Measurements from ENCODE around the gene CCDC149.

CCDC149 gene

GRCh38 chr4:24895461-24895860 is 17.4 kb downstream of the CCDC149 start:
- Mint-ChIP-seq H3K4me1 (ENCODE audit: low read depth) (no peaks in the 10 kb centered on the region), H3K36me3 (no peaks in the 10 kb centered on the region)

GRCh38 chr4:24894846-24895245 is 18.0 kb downstream of the CCDC149 start:
- Mint-ChIP-seq H3K36me3 (no peaks in the 10 kb centered on the region), H3K4me1 (ENCODE audit: low read depth) (no peaks in the 10 kb centered on the region), H3K9me3 (ENCODE audit: low read depth) (no peaks in the 10 kb centered on the region), H3K4me3 (no peak overlapping the region), H3K27me3 (no peaks in the 10 kb centered on the region), H3K27ac (no peak overlapping the region)

More at GRCh38 chr4:24895461-24895860, 17.4 kb downstream of the CCDC149 start:
- H3K9me3 Mint-ChIP-seq (ENCODE audit: low read depth): no peaks in the 10 kb centered on the region
- H3K27ac Mint-ChIP-seq: no peak overlapping the region
- no peak overlapping the region for H3K4me3 Mint-ChIP-seq
- no peaks in the 10 kb centered on the region for H3K27me3 Mint-ChIP-seq

- Mint-ChIP-seq H3K36me3 (no peaks in the 10 kb centered on the region), H3K27ac (no peak overlapping the region), H3K4me3 (no peak overlapping the region), H3K27me3 (no peaks in the 10 kb centered on the region), H3K4me1 (ENCODE audit: low read depth) (no peaks in the 10 kb centered on the region), H3K9me3 (ENCODE audit: low read depth) (no peaks in the 10 kb centered on the region)
Measured at GRCh38 chr4:24894243-24894642, 18.6 kb downstream of the CCDC149 start.

GRCh38 chr4:24892778-24893177 is 20.1 kb downstream of the CCDC149 start:
- H3K27ac Mint-ChIP-seq: no peak overlapping the region

GRCh38 chr4:24892278-24892677 is 20.6 kb downstream of the CCDC149 start:
- no peak overlapping the region for H3K27ac Mint-ChIP-seq
- no peaks in the 10 kb centered on the region for H3K36me3 Mint-ChIP-seq
- no peak overlapping the region for H3K4me3 Mint-ChIP-seq
- H3K4me1 Mint-ChIP-seq (ENCODE audit: low read depth): no peaks in the 10 kb centered on the region
- H3K27me3 Mint-ChIP-seq: no peaks in the 10 kb centered on the region
- H3K9me3 Mint-ChIP-seq (ENCODE audit: low read depth): no peaks in the 10 kb centered on the region

More at GRCh38 chr4:24892778-24893177, 20.1 kb downstream of the CCDC149 start:
- Mint-ChIP-seq H3K4me3 (no peak overlapping the region), H3K4me1 (ENCODE audit: low read depth) (no peaks in the 10 kb centered on the region), H3K36me3 (no peaks in the 10 kb centered on the region), H3K27me3 (no peaks in the 10 kb centered on the region), H3K9me3 (ENCODE audit: low read depth) (no peaks in the 10 kb centered on the region)

- no peaks in the 10 kb centered on the region for H3K4me1 Mint-ChIP-seq (ENCODE audit: low read depth)
- H3K27ac Mint-ChIP-seq: no peak overlapping the region
- no peak overlapping the region for H3K4me3 Mint-ChIP-seq
- H3K9me3 Mint-ChIP-seq (ENCODE audit: low read depth): no peaks in the 10 kb centered on the region
- H3K36me3 Mint-ChIP-seq: no peaks in the 10 kb centered on the region
- no peaks in the 10 kb centered on the region for H3K27me3 Mint-ChIP-seq
Measured at GRCh38 chr4:24890561-24891126, 22.2 kb downstream of the CCDC149 start.

GRCh38 chr4:24889991-24890390 is 22.9 kb downstream of the CCDC149 start:
- Mint-ChIP-seq H3K27me3 (no peaks in the 10 kb centered on the region), H3K4me3 (no peak overlapping the region), H3K27ac (no peak overlapping the region), H3K4me1 (ENCODE audit: low read depth) (no peaks in the 10 kb centered on the region), H3K9me3 (ENCODE audit: low read depth) (no peaks in the 10 kb centered on the region), H3K36me3 (no peaks in the 10 kb centered on the region)

GRCh38 chr4:24888475-24889344 is 24.1 kb downstream of the CCDC149 start:
- Mint-ChIP-seq H3K27me3 (no peaks in the 10 kb centered on the region), H3K27ac (no peak overlapping the region), H3K36me3 (no peaks in the 10 kb centered on the region), H3K4me3 (no peak overlapping the region), H3K9me3 (ENCODE audit: low read depth) (no peaks in the 10 kb centered on the region), H3K4me1 (ENCODE audit: low read depth) (no peaks in the 10 kb centered on the region)

GRCh38 chr4:24887881-24888430 is 24.9 kb downstream of the CCDC149 start:
- no peak overlapping the region for H3K4me3 Mint-ChIP-seq
- no peak overlapping the region for H3K27ac Mint-ChIP-seq

GRCh38 chr4:24886596-24886995 is 26.2 kb downstream of the CCDC149 start:
- Mint-ChIP-seq H3K27me3 (no peaks in the 10 kb centered on the region), H3K27ac (no peak overlapping the region), H3K4me1 (ENCODE audit: low read depth) (no peaks in the 10 kb centered on the region), H3K4me3 (no peak overlapping the region), H3K9me3 (ENCODE audit: low read depth) (no peaks in the 10 kb centered on the region), H3K36me3 (no peaks in the 10 kb centered on the region)

More at GRCh38 chr4:24887881-24888430, 24.9 kb downstream of the CCDC149 start:
- no peaks in the 10 kb centered on the region for H3K4me1 Mint-ChIP-seq (ENCODE audit: low read depth)
- H3K9me3 Mint-ChIP-seq (ENCODE audit: low read depth): no peaks in the 10 kb centered on the region
- no peaks in the 10 kb centered on the region for H3K27me3 Mint-ChIP-seq
- no peaks in the 10 kb centered on the region for H3K36me3 Mint-ChIP-seq

- Mint-ChIP-seq H3K27me3 (no peaks in the 10 kb centered on the region), H3K9me3 (ENCODE audit: low read depth) (no peaks in the 10 kb centered on the region), H3K36me3 (no peaks in the 10 kb centered on the region), H3K4me1 (ENCODE audit: low read depth) (no peaks in the 10 kb centered on the region), H3K27ac (no peak overlapping the region), H3K4me3 (no peak overlapping the region)
Measured at GRCh38 chr4:24885342-24885741, 27.5 kb downstream of the CCDC149 start.

GRCh38 chr4:24884902-24885301 is 27.9 kb downstream of the CCDC149 start:
- Mint-ChIP-seq H3K4me3 (no peak overlapping the region), H3K36me3 (no peaks in the 10 kb centered on the region), H3K4me1 (ENCODE audit: low read depth) (no peaks in the 10 kb centered on the region), H3K27me3 (no peaks in the 10 kb centered on the region), H3K27ac (no peak overlapping the region), H3K9me3 (ENCODE audit: low read depth) (no peaks in the 10 kb centered on the region)

GRCh38 chr4:24881508-24882196 is 31.2 kb downstream of the CCDC149 start:
- Mint-ChIP-seq H3K36me3 (no peaks in the 10 kb centered on the region), H3K27ac (no peak overlapping the region), H3K27me3 (no peaks in the 10 kb centered on the region), H3K4me1 (ENCODE audit: low read depth) (no peaks in the 10 kb centered on the region), H3K4me3 (no peak overlapping the region), H3K9me3 (ENCODE audit: low read depth) (no peaks in the 10 kb centered on the region)

GRCh38 chr4:24880186-24880585 is 32.7 kb downstream of the CCDC149 start:
- H3K27me3 Mint-ChIP-seq: no peaks in the 10 kb centered on the region
- H3K36me3 Mint-ChIP-seq: no peaks in the 10 kb centered on the region
- H3K27ac Mint-ChIP-seq: no peak overlapping the region
- no peaks in the 10 kb centered on the region for H3K4me1 Mint-ChIP-seq (ENCODE audit: low read depth)
- H3K4me3 Mint-ChIP-seq: no peak overlapping the region
- H3K9me3 Mint-ChIP-seq (ENCODE audit: low read depth): no peaks in the 10 kb centered on the region

GRCh38 chr4:24878636-24879016 is 34.2 kb downstream of the CCDC149 start:
- no peak overlapping the region for H3K27ac Mint-ChIP-seq
- no peaks in the 10 kb centered on the region for H3K4me1 Mint-ChIP-seq (ENCODE audit: low read depth)
- H3K4me3 Mint-ChIP-seq: no peak overlapping the region
- no peaks in the 10 kb centered on the region for H3K27me3 Mint-ChIP-seq
- H3K9me3 Mint-ChIP-seq (ENCODE audit: low read depth): no peaks in the 10 kb centered on the region
- no peaks in the 10 kb centered on the region for H3K36me3 Mint-ChIP-seq
